PC-3 (cell line): ENCODE results near the gene SETDB1. TPM values are rescaled to one million over a fixed set of nuclear protein-coding genes. Genes with fewer than 3 reads are reported as not detected.

Experiments used
- ATAC-seq: fragments of 200-7000 bp; cut with Tn5 transposase; 2 replicates; pipeline ENCODE4 v1.9.1; 2020; ENCODE audit warnings: mild to moderate bottlenecking, moderate library complexity
- BruUV-seq: library from RNA; stranded (reverse); fragments of 400-500 nt; replicated peaks from 2 replicates; lab custom pipeline; 2021; lab: Mats Ljungman, UMichigan
- CTCF ChIA-PET: fragments of 300-600 bp; sonication (Branson Sonifier 250); formaldehyde crosslinking; loops from one replicate; lab custom pipeline; 2022; ENCODE audit warnings: antibody characterized with exemption; lab: Charles Lee
- POLR2A ChIA-PET: fragments of 300-600 bp; sonication (Branson Sonifier 250); formaldehyde crosslinking; loops from one replicate; lab custom pipeline; 2022; ENCODE audit warnings: antibody characterized with exemption; ENCODE audit not compliant: unreplicated experiment; lab: Charles Lee
- DNase-seq: peaks from one replicate; pipeline ENCODE4 v3.0.0-alpha.2; 2015
- H2AFZ ChIP-seq: fragments of 300-600 bp; sonication (generic); 2 replicates; pipeline ENCODE4 v1.6.0; 2016; ENCODE audit warnings: antibody characterized with exemption, low read length
- H3F3A ChIP-seq: fragments of 300-600 bp; sonication (generic); one replicate; pipeline ENCODE4 v1.6.0; 2017; ENCODE audit warnings: antibody characterized with exemption, low read length, control low read depth, mild to moderate bottlenecking; ENCODE audit not compliant: unreplicated experiment
- H3K27ac ChIP-seq: fragments of 300-600 bp; sonication (generic); 2 replicates; pipeline ENCODE4 v1.5.1; 2016; ENCODE audit warnings: mild to moderate bottlenecking, low read length
- H3K27me3 ChIP-seq: fragments of 300-600 bp; sonication (generic); 2 replicates; pipeline ENCODE4 v1.6.1; 2016; ENCODE audit warnings: low read length, mixed read lengths
- H3K36me3 ChIP-seq: fragments of 300-600 bp; sonication (generic); 2 replicates; pipeline ENCODE4 v1.6.1; 2016; ENCODE audit warnings: low read depth, mixed run types, low read length, mixed read lengths
- H3K4me1 ChIP-seq: fragments of 300-600 bp; sonication (generic); 2 replicates; pipeline ENCODE4 v1.5.1; 2016; ENCODE audit warnings: low read length; ENCODE audit not compliant: insufficient read depth
- H3K4me2 ChIP-seq: fragments of 300-600 bp; sonication (generic); 2 replicates; pipeline ENCODE4 v1.6.0; 2016; ENCODE audit warnings: low read length
- H3K4me3 ChIP-seq: fragments of 300-600 bp; sonication (generic); 2 replicates; pipeline ENCODE4 v1.5.1; 2016; ENCODE audit warnings: mild to moderate bottlenecking, low read length, mixed read lengths
- H3K79me2 ChIP-seq: fragments of 300-600 bp; sonication (generic); 2 replicates; pipeline ENCODE4 v1.6.1; 2017; ENCODE audit warnings: low read length, mixed read lengths
- H3K9ac ChIP-seq: fragments of 300-600 bp; sonication (generic); 2 replicates; pipeline ENCODE4 v1.6.0; 2016; ENCODE audit warnings: mild to moderate bottlenecking, low read length
- H3K9me2 ChIP-seq: fragments of 300-600 bp; sonication (generic); replicated peaks from 2 replicates; pipeline ENCODE4 v1.6.1; 2016; ENCODE audit warnings: mixed run types, low read length, mixed read lengths
- H3K9me3 ChIP-seq: fragments of 300-600 bp; sonication (generic); 2 replicates; pipeline ENCODE4 v1.6.1; 2016; ENCODE audit warnings: low read length, mixed read lengths
- H4K20me1 ChIP-seq: fragments of 300-600 bp; sonication (generic); 2 replicates; pipeline ENCODE4 v1.6.1; 2016; ENCODE audit warnings: low read length, mixed read lengths
- EZH2 ChIP-seq: fragments of 300-600 bp; sonication (generic); IDR thresholded peaks from one replicate; pipeline ENCODE4 v1.6.1; 2017; ENCODE audit warnings: antibody characterized with exemption, mild to moderate bottlenecking, low read length; ENCODE audit not compliant: unreplicated experiment
- EZH2phosphoT487 ChIP-seq: fragments of 300-600 bp; sonication (generic); IDR thresholded peaks from 2 replicates; pipeline ENCODE4 v1.6.1; 2018; ENCODE audit warnings: mild to moderate bottlenecking, antibody characterized with exemption, low read length, borderline replicate concordance
- intact Hi-C: fragments of 100-400 bp; cut with micrococcal nuclease; formaldehyde crosslinking; loops from 2 replicates; pipeline ENCODE4 v1.9.0; 2023
- total RNA-seq: library from RNA; depleted of rRNA; stranded (reverse); fragments of >200 nt; gene quantifications from 2 replicates; pipeline ENCODE4 v1.2.3, GENCODE V29; 2014
- TF ChIP-seq, protein P1 (sequence below): fragments of 300-600 bp; sonication (generic); conservative IDR thresholded peaks from 2 replicates; pipeline ENCODE4 v1.5.1; 2017; ENCODE audit warnings: antibody characterized with exemption, low read depth, mild to moderate bottlenecking, low read length

Gene SETDB1
- total RNA-seq, 1 experiment from 2014 or later, result 42.4 TPM

DNA sequence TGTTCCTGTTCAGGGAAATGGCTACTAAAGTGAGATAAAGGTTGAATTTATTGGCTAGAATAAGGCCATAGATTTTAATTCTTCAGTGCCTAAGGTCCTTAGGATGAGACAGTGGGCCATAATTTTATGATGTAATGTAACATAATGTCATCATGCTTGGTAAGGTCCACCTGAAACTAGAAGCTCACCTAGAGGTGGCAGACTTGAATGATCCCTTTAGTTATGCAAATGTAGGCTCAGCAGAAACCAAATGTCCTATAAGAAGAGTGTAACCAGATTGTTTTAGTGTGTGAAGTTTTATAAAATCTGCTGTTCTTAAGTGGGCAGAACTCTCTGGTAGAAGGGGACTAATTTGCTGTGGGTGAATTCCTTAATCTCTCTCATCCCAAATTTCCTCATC, 13.5 kb upstream of the SETDB1 start:
- no peaks in the 10 kb centered on the region for H3K27me3 ChIP-seq
- peaks cover 6% of the 10 kb centered on the region; the same call in 1 of the 2 replicates for H3K4me1 ChIP-seq
- peaks cover 4% of the 10 kb centered on the region; the same call in 1 of the 2 replicates for H3K9me3 ChIP-seq
- ChIA-PET POLR2A (no interaction called here), CTCF (no interaction called here)
- ATAC-seq (no peak), DNase-seq (no peak)
- H3K79me2 ChIP-seq, result no peaks in the 10 kb centered on the region
- H4K20me1 ChIP-seq, result no peaks in the 10 kb centered on the region
- H3K9me2 ChIP-seq, result no peaks in the 10 kb centered on the region
- no TSS peak for BruUV-seq
- TF ChIP-seq, protein P1, sequence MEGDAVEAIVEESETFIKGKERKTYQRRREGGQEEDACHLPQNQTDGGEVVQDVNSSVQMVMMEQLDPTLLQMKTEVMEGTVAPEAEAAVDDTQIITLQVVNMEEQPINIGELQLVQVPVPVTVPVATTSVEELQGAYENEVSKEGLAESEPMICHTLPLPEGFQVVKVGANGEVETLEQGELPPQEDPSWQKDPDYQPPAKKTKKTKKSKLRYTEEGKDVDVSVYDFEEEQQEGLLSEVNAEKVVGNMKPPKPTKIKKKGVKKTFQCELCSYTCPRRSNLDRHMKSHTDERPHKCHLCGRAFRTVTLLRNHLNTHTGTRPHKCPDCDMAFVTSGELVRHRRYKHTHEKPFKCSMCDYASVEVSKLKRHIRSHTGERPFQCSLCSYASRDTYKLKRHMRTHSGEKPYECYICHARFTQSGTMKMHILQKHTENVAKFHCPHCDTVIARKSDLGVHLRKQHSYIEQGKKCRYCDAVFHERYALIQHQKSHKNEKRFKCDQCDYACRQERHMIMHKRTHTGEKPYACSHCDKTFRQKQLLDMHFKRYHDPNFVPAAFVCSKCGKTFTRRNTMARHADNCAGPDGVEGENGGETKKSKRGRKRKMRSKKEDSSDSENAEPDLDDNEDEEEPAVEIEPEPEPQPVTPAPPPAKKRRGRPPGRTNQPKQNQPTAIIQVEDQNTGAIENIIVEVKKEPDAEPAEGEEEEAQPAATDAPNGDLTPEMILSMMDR, result no peak
- no peak for TF ChIP-seq EZH2
- TF ChIP-seq EZH2phosphoT487, result no peak
- H2AFZ ChIP-seq, result no peak overlapping the region
- H3K9ac ChIP-seq, result no peak overlapping the region
- H3K4me2 ChIP-seq, result no peak overlapping the region
- H3F3A ChIP-seq, result no peaks in the 10 kb centered on the region
- H3K4me3 ChIP-seq, result no peak overlapping the region
- no peak overlapping the region for H3K27ac ChIP-seq
- intact Hi-C loops, result no loop called here
- no peaks in the 10 kb centered on the region for H3K36me3 ChIP-seq

DNA sequence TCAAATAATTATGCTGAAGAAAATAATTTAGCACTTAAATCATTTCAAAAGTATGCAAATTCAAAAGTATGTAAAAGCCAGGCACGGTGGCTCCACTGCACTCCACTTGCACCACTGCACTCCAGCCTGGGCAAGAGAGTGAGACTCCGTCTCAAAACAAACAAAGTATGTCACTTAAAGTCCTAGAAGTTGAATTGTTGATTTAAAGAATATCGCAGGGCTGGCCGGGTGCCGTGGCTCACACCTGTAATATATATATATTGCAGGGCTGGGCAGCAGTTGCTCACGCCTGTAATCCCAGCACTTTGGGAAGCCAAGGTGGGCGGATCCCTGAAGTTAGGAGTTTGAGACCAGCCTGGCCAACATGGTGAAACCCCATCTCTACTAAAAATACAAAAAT, 8.8 kb upstream of the SETDB1 start:
- Histone ChIP-seq H3K27ac (no peak overlapping the region), H3K9ac (no peak overlapping the region), H3K27me3 (no peaks in the 10 kb centered on the region), H3K9me3 (no peaks in the 10 kb centered on the region), H2AFZ (no peak overlapping the region), H3K4me1 (peaks cover 10% of the 10 kb centered on the region), H3F3A (no peaks in the 10 kb centered on the region), H3K4me2 (no peak overlapping the region), H3K9me2 (no peaks in the 10 kb centered on the region), H3K36me3 (no peaks in the 10 kb centered on the region), H3K79me2 (no peaks in the 10 kb centered on the region), H4K20me1 (no peaks in the 10 kb centered on the region), H3K4me3 (no peak overlapping the region)
- ATAC-seq, result no peak
- intact Hi-C loops, result no loop called here
- CTCF ChIA-PET, result no interaction called here
- BruUV-seq, result no TSS peak
- TF ChIP-seq EZH2 (no peak), EZH2phosphoT487 (no peak)
- TF ChIP-seq, protein P1, result no peak
- POLR2A ChIA-PET, result no interaction called here
- DNase-seq, result no peak

DNA sequence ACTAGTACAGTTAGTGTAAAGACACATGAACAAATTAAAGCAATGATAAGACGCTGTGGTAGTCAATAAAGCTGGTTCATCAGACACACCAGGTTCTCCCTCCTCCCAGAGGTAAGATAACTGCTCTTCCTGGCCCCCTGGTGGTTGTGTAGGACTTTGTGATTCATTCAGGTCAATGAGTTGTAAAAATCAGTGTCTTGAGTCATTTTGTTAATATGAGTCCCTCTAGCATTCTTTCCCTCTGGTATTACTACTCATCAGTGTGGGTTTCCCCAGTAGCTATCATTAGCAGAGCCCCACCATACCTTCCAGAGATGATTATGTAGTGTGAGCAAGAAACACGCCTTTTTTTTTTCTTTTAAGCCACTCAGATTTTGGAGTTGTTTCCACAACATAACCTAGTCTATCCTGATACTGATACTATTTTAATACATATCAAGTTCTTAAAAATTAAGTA, 3.6 kb upstream of the SETDB1 start:
- BruUV-seq, result no TSS peak
- TF ChIP-seq, protein P1, result peak; percentile 95
- TF ChIP-seq EZH2, result no peak
- Histone ChIP-seq H3K4me1 (peaks cover 15% of the 10 kb centered on the region), H3K9me3 (no peaks in the 10 kb centered on the region), H3K9me2 (no peaks in the 10 kb centered on the region), H3K4me2 (peak overlapping the region; percentile 32), H3K9ac (no peak overlapping the region), H4K20me1 (no peaks in the 10 kb centered on the region), H3F3A (no peaks in the 10 kb centered on the region), H3K4me3 (no peak overlapping the region), H3K27ac (no peak overlapping the region), H3K27me3 (no peaks in the 10 kb centered on the region), H3K79me2 (peaks cover 13% of the 10 kb centered on the region), H2AFZ (peak overlapping the region; percentile 74), H3K36me3 (no peaks in the 10 kb centered on the region; the same call in 1 of the 2 replicates)
- peak; percentile 97 for DNase-seq
- POLR2A ChIA-PET, result interaction anchor here (0.6 kb wide), 2 partner anchors 35 to 361 kb away, joined by 3 read pairs; no protein-coding TSS in a partner anchor
- CTCF ChIA-PET, result interaction anchor here (0.5 to 1.6 kb wide), 8 partner anchors 73 to 435 kb away, joined by 3 to 6 read pairs (median 4); partner anchors contain the start of genes CTSK and TARS2
- intact Hi-C loops, result loop anchor here (1.0 to 10.0 kb wide), 4 partner anchors 46 to 230 kb away; partner anchors contain the start of gene ARNT
- ATAC-seq, result peak; percentile 53
